Measurements from ENCODE around the gene PPP2R3B. TPM values are rescaled to one million over a fixed set of nuclear protein-coding genes. Genes with fewer than 3 reads are reported as not detected.

Gene PPP2R3B
- total and polyA plus RNA-seq, 2 of the 4 experiments (the other 2 are of a cell fraction), result 13.2 to 13.3 TPM

DNA sequence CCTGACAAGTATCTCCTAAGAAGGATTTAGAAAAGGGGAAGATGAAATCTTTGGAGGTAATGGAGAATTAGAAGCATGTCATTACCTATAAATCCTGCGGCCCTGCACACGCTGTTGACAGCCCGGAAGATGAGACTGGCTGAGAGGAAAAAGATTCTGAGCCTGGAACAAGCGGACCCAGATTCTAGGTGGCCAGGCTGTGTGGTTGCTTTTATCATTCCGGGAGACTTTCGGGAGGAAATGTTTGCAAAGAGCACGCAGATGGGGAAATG is 5.8 kb upstream of the PPP2R3B start:
- H3K27me3 ChIP-seq (ENCODE audit: control insufficient read depth, insufficient read depth, low read length), result no peaks in the 10 kb centered on the region
- no peak overlapping the region for H3K9ac ChIP-seq (ENCODE audit: low read depth, low read length)
- H2BK15ac ChIP-seq (ENCODE audit: low read depth, low read length), result no peak overlapping the region
- no peaks in the 10 kb centered on the region for H3K36me3 ChIP-seq (ENCODE audit: control insufficient read depth, insufficient read depth, low read length)
- no peak overlapping the region for H2AK9ac ChIP-seq (replicated peaks; ENCODE audit: low read depth, low read length, poor library complexity)
- WGBS, 2 experiments (ENCODE audit: extremely low coverage in 2 of 2, insufficient read length in 1 of 2), result 89% methylated on average over 6 of the region's 7 CpGs; no CpG with 5 or more reads in 1 of the 2 experiments
- ATAC-seq (ENCODE audit: low read depth), result no peak
- POLR2A ChIA-PET (ENCODE audit: unreplicated experiment), result no interaction called here
- H2AFZ ChIP-seq (replicated peaks; ENCODE audit: low read length, poor library complexity), result no peak overlapping the region
- H4K20me1 ChIP-seq (ENCODE audit: insufficient read depth, low read length), result no peaks in the 10 kb centered on the region
- H3K4me1 ChIP-seq (ENCODE audit: control insufficient read depth, insufficient read depth, low read length), result no peaks in the 10 kb centered on the region
- no peak overlapping the region for H2BK120ac ChIP-seq (ENCODE audit: low read depth, low read length)
- H4K5ac ChIP-seq (ENCODE audit: low read depth, low read length), result no peak overlapping the region
- no peak overlapping the region for H3K27ac ChIP-seq (ENCODE audit: insufficient read depth, low read length)
- no peak overlapping the region for H3K18ac ChIP-seq (ENCODE audit: low read depth, low read length)
- H3K56ac ChIP-seq (ENCODE audit: extremely low read depth, insufficient read depth, low read length), result no peak overlapping the region
- no peak overlapping the region for H2AK5ac ChIP-seq (ENCODE audit: low read depth, low read length)
- H3K9me3 ChIP-seq (ENCODE audit: control insufficient read depth, insufficient read depth, low read length), result no peaks in the 10 kb centered on the region
- H4K91ac ChIP-seq (ENCODE audit: insufficient read depth, low read depth, low read length), result no peak overlapping the region
- BruUV-seq (replicated peaks), result no TSS peak
- H2BK5ac ChIP-seq (ENCODE audit: low read depth, low read length, poor library complexity, severe bottlenecking), result no peak overlapping the region
- H3K79me1 ChIP-seq (ENCODE audit: low read depth in 1 of 2, low read length in 2 of 2), result no peaks in the 10 kb centered on the region
- H3K4me3 ChIP-seq (ENCODE audit: insufficient read depth, low read depth, low read length), result no peak overlapping the region
- CTCF ChIA-PET, result no interaction called here
- no peak overlapping the region for H2BK20ac ChIP-seq (ENCODE audit: low read depth, low read length)
- H3K4ac ChIP-seq (ENCODE audit: low read depth, low read length), result no peak overlapping the region
- in situ Hi-C loops (cut with MboI; ENCODE audit: low sequenced_read_pairs), result no loop called here
- intact Hi-C loops (cut with micrococcal nuclease), result no loop called here
- dilution Hi-C loops (cut with HindIII; ENCODE audit: low sequenced_read_pairs, unreplicated experiment), result no loop called here
- no peaks in the 10 kb centered on the region for H3K9me1 ChIP-seq (ENCODE audit: insufficient read depth, low read length)
- H3K4me2 ChIP-seq (ENCODE audit: low read depth, low read length), result no peak overlapping the region
- TF ChIP-seq, protein P1, sequence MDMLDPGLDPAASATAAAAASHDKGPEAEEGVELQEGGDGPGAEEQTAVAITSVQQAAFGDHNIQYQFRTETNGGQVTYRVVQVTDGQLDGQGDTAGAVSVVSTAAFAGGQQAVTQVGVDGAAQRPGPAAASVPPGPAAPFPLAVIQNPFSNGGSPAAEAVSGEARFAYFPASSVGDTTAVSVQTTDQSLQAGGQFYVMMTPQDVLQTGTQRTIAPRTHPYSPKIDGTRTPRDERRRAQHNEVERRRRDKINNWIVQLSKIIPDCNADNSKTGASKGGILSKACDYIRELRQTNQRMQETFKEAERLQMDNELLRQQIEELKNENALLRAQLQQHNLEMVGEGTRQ (IDR thresholded peaks at IDR 0.05; ENCODE audit: low read depth, low read length), result no peak
- TF ChIP-seq, protein P2, sequence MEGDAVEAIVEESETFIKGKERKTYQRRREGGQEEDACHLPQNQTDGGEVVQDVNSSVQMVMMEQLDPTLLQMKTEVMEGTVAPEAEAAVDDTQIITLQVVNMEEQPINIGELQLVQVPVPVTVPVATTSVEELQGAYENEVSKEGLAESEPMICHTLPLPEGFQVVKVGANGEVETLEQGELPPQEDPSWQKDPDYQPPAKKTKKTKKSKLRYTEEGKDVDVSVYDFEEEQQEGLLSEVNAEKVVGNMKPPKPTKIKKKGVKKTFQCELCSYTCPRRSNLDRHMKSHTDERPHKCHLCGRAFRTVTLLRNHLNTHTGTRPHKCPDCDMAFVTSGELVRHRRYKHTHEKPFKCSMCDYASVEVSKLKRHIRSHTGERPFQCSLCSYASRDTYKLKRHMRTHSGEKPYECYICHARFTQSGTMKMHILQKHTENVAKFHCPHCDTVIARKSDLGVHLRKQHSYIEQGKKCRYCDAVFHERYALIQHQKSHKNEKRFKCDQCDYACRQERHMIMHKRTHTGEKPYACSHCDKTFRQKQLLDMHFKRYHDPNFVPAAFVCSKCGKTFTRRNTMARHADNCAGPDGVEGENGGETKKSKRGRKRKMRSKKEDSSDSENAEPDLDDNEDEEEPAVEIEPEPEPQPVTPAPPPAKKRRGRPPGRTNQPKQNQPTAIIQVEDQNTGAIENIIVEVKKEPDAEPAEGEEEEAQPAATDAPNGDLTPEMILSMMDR (conservative IDR thresholded peaks at IDR 0.05; ENCODE audit: low read depth, low read length), result no peak
- TF ChIP-seq CHD1 (IDR thresholded peaks at IDR 0.05; ENCODE audit: low read depth, low read length) (no peak), MAFK (IDR thresholded peaks at IDR 0.05; ENCODE audit: low read depth, low read length) (no peak), NFE2L2 (IDR thresholded peaks at IDR 0.05; ENCODE audit: low read depth, low read length) (no peak), MAZ (IDR thresholded peaks at IDR 0.05; ENCODE audit: borderline replicate concordance, low read depth, low read length) (no peak), MXI1 (IDR thresholded peaks at IDR 0.05; ENCODE audit: borderline replicate concordance, low read depth, low read length) (no peak)
- TF ChIP-seq, protein P3, sequence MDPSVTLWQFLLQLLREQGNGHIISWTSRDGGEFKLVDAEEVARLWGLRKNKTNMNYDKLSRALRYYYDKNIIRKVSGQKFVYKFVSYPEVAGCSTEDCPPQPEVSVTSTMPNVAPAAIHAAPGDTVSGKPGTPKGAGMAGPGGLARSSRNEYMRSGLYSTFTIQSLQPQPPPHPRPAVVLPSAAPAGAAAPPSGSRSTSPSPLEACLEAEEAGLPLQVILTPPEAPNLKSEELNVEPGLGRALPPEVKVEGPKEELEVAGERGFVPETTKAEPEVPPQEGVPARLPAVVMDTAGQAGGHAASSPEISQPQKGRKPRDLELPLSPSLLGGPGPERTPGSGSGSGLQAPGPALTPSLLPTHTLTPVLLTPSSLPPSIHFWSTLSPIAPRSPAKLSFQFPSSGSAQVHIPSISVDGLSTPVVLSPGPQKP (IDR thresholded peaks at IDR 0.05; ENCODE audit: borderline replicate concordance, low read depth, low read length), result no peak
- H3K14ac ChIP-seq (replicated peaks; ENCODE audit: low read depth, low read length), result no peak overlapping the region
- no peak for DNase-seq
- H4K8ac ChIP-seq (ENCODE audit: low read depth in 2 of 2, low read length in 2 of 2), result no peak overlapping the region
- no peak overlapping the region for H3K23ac ChIP-seq (ENCODE audit: low read depth, low read length)
